Measurements from ENCODE around the gene CACFD1. TPM values are rescaled to one million over a fixed set of nuclear protein-coding genes. Genes with fewer than 3 reads are reported as not detected.
A peak's percentile ranks its signal among the peaks of the same experiment; 100 is the strongest.

The CACFD1 gene
- total RNA-seq, 1 experiment from 2014 or later = 8.2 TPM

DNA sequence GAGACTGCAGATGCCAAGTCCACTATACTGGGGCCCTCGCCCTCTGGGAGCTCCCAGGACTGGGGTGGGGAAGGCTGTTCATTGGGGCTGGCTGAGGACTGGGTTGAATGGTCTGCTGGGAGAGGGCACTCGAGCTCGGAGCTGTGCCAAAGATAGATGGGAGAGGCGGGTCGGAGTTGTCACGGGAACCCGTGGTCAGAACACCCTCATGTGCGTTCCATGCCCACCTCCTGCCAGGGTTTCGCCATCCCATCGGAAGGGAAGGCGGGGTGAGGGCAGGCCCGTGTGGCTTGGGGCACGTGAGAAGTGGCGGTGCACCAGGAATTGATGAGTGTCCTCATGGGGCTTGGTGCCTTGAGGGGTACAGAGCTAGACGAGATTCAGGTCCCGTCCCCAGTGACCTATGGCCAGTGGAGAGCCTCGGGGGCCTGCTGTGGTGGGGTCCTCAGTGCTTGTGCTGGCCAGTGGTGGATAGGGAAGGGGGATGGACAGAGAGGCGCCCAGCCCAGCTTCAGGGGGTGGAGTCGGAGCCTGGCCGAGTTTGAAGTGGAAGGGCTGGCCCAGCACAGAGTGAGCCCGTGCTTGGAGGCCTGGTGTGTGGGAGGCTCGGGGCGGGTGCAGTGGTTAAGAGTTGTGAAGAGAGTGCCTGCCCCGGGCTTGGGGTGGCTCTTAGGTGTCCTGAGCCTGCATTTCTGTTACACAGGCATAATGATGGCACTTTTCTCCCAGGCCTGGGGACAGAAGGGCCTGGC lies 4.3 kb downstream of the CACFD1 start:
- no peak for DNase-seq (ENCODE audit: low read depth)

DNA sequence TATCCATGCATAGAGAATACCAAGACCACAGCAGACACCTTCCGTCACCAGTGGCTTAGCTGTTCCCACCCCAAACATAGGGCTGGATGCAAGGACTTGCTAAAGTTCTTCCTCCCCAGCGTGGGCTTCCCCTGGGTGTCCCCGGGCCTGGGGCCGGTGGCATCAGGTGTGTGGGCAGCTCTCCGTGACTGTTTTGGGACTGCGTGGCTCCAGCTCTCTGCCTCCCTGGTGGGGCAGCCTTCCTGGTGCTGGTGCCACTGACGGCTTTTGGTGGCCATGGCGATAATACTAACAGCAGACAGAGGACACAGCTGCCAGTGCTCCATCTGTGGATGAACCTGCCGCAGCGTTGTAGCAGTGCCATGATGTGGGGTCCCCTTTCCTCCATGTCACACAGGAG lies 4.9 kb downstream of the CACFD1 start:
- DNase-seq (ENCODE audit: low read depth) = no peak

GRCh38 chr9:133465984-133466383 lies 6.2 kb downstream of the CACFD1 start:
- no peak for DNase-seq (ENCODE audit: low read depth)

- DNase-seq (ENCODE audit: low read depth) = no peak
Observed at GRCh38 chr9:133467101-133467500, 7.3 kb downstream of the CACFD1 start.

DNA sequence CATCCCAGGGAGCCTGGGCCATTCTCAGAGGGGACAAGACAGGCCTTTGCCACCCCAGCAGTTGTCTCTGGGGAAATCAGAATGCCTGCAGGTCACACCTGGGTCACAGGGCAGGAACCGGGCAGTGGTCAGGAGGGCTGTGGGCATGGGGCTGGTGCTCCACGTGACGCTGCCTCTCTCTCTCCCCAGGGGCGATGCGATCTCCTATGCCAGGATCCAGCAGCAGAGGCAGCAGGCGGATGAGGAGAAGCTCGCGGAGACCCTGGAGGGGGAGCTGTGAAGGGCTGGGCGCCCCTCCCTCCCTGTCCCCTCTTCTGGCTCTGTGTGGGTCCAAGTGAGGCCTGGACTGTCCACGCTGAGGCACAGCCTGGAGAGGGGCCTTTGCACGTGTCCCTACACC lies 8.6 kb downstream of the CACFD1 start:
- no peak for DNase-seq (ENCODE audit: low read depth)

- no peak for DNase-seq (ENCODE audit: low read depth)
Observed at GRCh38 chr9:133468777-133469421, 9.1 kb downstream of the CACFD1 start.

DNA sequence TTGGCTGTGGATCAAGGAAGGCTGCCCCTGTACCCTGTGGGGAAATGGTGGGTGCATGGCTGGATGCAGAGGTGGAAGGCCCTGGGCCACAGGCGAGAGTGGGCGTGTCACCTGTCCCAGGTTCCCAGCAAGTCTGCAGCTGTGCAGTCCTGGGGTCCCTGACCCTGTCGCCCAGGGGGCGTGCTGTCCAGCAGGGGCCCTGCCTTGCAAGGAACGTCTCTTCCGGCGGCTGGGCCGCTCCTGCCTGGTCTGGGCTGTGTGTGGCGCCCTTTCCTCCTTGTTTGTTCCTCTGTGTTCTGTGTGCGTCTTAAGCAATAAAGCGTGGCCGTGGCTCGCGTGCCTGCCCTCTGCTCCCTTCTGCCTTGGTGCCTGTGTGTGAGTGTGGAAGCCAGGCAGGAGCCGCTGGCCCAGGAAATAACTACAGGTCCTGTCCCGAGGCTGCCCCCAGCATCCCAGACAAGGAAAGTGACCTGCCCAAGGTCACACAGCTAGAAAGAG lies 10.7 kb downstream of the CACFD1 start:
- DNase-seq (ENCODE audit: low read depth) = no peak

DNA sequence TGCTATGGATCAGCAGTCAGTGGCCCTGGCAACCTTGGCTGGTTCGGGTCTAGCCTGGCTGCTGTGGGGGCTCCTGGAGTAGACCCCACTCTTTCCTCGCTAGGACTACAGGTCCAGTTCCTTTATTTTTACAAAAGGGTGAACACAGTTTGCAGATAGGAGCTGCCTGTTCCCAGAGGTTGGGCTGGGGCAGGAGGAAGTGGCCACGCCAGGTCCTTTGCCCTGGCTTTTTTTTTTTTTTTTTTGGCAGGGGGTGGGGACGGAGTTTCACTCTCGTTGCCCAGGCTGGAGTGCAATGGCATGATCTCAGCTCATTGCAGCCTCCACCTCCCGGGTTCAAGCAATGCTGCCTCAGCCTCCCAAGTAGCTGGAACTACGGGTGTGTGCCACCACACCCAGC lies 11.2 kb downstream of the CACFD1 start:
- DNase-seq (ENCODE audit: low read depth) = no peak

- no peak for DNase-seq (ENCODE audit: low read depth)
Observed at GRCh38 chr9:133471551-133472276, 11.9 kb downstream of the CACFD1 start.

DNA sequence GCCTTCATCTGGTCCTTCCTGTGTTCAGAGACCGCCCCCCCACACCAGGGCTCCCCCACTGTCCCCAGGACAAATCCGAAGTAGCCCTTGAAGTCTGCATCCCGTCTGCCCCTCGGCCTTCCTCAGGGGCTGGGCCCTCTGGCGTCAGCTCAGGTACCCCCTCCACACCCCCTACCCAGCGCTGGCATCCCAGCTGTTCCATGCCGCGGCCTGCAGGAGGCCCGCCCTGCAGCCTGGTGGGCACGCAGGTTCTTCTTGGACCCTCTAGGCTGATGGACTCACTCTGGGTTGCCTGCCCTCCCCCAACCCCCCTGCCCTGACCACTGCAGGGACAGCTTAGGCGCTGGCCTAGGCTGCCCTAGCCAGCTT lies 12.5 kb downstream of the CACFD1 start:
- no peak for DNase-seq (ENCODE audit: low read depth)

DNA sequence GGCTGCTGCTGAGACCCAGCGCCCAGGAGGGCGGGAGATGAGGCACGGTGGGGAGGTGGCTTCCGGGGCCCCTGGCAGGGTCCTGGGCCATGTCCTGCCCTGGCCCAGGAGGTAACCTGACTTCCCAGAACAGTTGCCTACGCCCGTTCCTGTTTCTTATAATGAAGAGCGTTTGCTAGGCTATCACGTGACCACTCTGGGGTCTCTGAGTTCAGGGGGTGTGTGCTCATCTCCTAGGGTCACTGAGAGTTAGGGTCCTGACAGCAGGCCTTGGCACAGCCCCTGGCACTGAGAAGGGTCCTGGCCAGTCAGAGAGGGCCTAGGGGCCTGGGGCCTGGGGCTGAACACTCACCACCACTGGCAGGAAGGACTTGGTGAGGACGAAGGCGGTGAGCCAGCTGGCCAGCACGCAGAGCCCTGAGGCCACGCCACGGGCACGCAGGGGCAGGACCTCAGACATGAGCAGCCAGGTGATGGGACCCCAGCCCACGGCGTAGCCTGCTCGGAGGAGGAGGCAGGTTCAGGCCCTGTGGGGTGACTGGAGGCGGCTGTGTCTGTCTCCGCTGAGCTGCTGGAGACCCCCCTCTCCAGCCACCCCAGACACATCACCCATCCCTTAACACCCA lies 13.1 kb downstream of the CACFD1 start:
- DNase-seq (ENCODE audit: low read depth) = no peak

DNA sequence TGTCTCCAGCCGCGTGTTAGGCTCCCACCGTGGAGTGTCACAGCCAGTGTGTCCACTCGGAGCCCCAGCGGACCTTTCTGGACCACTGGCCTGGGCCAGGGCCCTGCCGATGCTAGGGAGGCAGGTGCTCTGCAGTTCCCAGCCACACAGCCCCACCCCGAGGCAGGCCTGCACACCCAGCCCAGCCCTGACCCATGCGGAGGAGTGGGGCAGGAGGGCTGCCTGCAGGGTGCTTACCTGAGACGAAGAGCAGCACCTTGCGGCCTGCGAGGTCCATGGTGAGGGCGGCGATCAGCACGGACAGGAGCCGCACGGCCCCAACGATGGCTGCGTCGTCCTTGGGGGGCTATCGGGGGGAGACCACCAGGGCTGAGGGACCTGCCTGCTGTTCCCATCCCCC lies 14.0 kb downstream of the CACFD1 start:
- no peak for DNase-seq (ENCODE audit: low read depth)

GRCh38 chr9:133474215-133474614 lies 14.4 kb downstream of the CACFD1 start:
- no peak for DNase-seq (ENCODE audit: low read depth)

DNA sequence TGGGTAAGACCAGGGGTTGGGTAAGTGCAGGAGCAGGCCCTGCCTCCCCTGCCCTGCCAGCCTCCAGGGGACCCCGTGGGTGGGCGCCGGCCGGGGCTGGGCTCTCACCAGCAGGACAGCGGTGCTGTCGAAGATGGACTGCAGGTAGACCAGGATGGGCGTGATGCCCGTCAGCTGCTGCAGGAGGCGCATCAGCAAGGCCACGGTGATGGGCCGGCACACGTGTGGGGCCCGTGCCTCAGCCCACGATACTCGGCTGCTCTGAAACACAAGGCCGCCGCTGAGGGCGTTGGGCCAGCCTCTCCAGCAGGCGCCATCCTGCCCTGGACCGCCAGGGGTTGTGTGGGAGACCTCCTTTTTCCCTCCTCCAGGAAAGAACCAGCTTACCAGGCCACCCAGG lies 15.1 kb downstream of the CACFD1 start:
- no peak for DNase-seq (ENCODE audit: low read depth)

- DNase-seq (ENCODE audit: low read depth) = no peak
Observed at GRCh38 chr9:133475292-133476012, 15.7 kb downstream of the CACFD1 start.

GRCh38 chr9:133476036-133476931 lies 16.5 kb downstream of the CACFD1 start:
- no peak for DNase-seq (ENCODE audit: low read depth)

GRCh38 chr9:133476941-133477340 lies 17.2 kb downstream of the CACFD1 start:
- no peak for DNase-seq (ENCODE audit: low read depth)

DNA sequence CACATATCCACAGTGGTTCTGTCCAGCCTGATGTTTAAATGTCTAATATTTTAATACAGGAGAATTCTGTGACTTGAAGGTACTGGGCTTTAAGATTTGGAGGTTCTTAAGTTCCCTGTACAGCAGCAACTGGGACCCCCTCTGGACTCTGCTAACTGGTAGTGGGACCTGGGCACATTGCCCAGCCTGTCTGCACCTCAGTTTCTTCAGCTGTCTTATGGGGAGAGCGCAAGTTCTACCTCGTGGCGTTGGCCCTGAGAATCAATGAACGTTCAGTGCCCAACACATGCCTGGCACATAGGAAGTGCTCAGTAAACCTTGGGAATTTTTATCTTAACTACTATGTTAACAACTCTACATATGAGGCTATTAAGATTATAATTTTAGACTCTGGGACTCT lies 17.7 kb downstream of the CACFD1 start:
- no peak for DNase-seq (ENCODE audit: low read depth)

GRCh38 chr9:133477992-133478850 lies 18.4 kb downstream of the CACFD1 start:
- DNase-seq (ENCODE audit: low read depth) = peak; percentile 31

All from LHCN-M2 (cell line).